Testis (tissue), 3 donors: ENCODE measurements around the gene TTLL9. TPM values are rescaled to one million over a fixed set of nuclear protein-coding genes. Genes with fewer than 3 reads are reported as not detected.
A peak's percentile ranks its signal among the peaks of the same experiment; 100 is the strongest.

Experiments
- DNase-seq: peaks from one replicate; pipeline ENCODE4 v3.0.0-alpha.2; 2019
- H3K27ac ChIP-seq, 2 donors: fragments of 200-600 bp; sonication (generic); one replicate each; pipeline ENCODE4 v1.5.1; 2019
- H3K27me3 ChIP-seq: fragments of 200-600 bp; sonication (generic); one replicate; pipeline ENCODE4 v1.5.1; 2019
- H3K36me3 ChIP-seq: fragments of 200-600 bp; sonication (generic); one replicate; pipeline ENCODE4 v1.5.1; 2017; ENCODE audit warnings: low read depth; ENCODE audit errors: missing control alignments
- H3K4me1 ChIP-seq: fragments of 200-600 bp; sonication (generic); one replicate; pipeline ENCODE4 v1.5.1; 2019
- H3K4me3 ChIP-seq, 2 donors: fragments of 200-600 bp; sonication (generic); one replicate each; pipeline ENCODE4 v1.5.1; 2017 to 2019
- H3K9me3 ChIP-seq: fragments of 200-600 bp; sonication (generic); one replicate; pipeline ENCODE4 v1.5.1; 2017
- CTCF ChIP-seq, 3 experiments: fragments of 450-650 bp in 2 of 3; fragments of 200-600 bp in 1 of 3; sonication (generic) in 1 of 3; IDR thresholded peaks; one replicate each; pipeline ENCODE4 v1.5.1; 2016 to 2019; ENCODE audit warnings: antibody characterized with exemption in 3 of 3, mild to moderate bottlenecking in 2 of 3, moderate library complexity in 1 of 3
- POLR2A ChIP-seq: fragments of 450-650 bp; IDR thresholded peaks from one replicate; pipeline ENCODE4 v1.6.1; 2017; ENCODE audit warnings: antibody characterized with exemption, mild to moderate bottlenecking, moderate library complexity
- WGBS, 2 donors: methylation state at CpG; one replicate each; pipeline ENCODE4 v1.1.5; 2018; 5-methylcytosine and 5-hydroxymethylcytosine counted together
- intact Hi-C: fragments of 100-400 bp; cut with DNase I; formaldehyde crosslinking; loops from one replicate; pipeline ENCODE4 v1.15.1; 2023; ENCODE audit warnings: low total_unique reads
- polyA plus RNA-seq: library from polyadenylated mRNA; stranded (reverse); fragments of 350-450 nt; fragmentation: Illumina TruSeq; extraction: RNeasy Lipid Tissue Mini Kit (QIAGEN cat#74804); gene quantifications from one replicate; pipeline ENCODE4 v1.2.3, GENCODE V29; 2014; ENCODE audit warnings: low read depth, low replicate concordance; ENCODE audit not compliant: insufficient read depth
- total RNA-seq, 2 donors: library from RNA; depleted of rRNA; stranded (reverse); fragments of >200 nt; gene quantifications; one replicate each; pipeline ENCODE4 v1.2.3, GENCODE V29; 2016

TTLL9 gene
- total and polyA plus RNA-seq, 3 donors from 2014 or later: 8.7 to 32.7 (median 19.1) TPM

- intact Hi-C loops: loop anchor here (5.0 kb wide), 1 partner anchor 83 kb away; the partner anchor contains the start of gene PDRG1
- peak overlapping the region; percentile 40 to 84 for H3K27ac ChIP-seq
- WGBS, 2 donors: 5 to 17% methylated on average over 1 of the region's 1 CpG
- H3K27me3 ChIP-seq: no peaks in the 10 kb centered on the region
- H3K36me3 ChIP-seq: no peaks in the 10 kb centered on the region
- H3K4me1 ChIP-seq: peaks cover 26% of the 10 kb centered on the region
- no peak for TF ChIP-seq CTCF (IDR thresholded peaks at IDR 0.05)
- no peak for DNase-seq
- H3K4me3 ChIP-seq: peak overlapping the region; percentile 72 to 81
- no peaks in the 10 kb centered on the region for H3K9me3 ChIP-seq
These were observed 827 bp upstream of the TTLL9 start for GRCh38 chr20:31869673-31869941.

- Histone ChIP-seq H3K4me1 (peaks cover 18% of the 10 kb centered on the region), H3K27me3 (no peaks in the 10 kb centered on the region), H3K9me3 (no peaks in the 10 kb centered on the region), H3K36me3 (no peaks in the 10 kb centered on the region), H3K27ac (peak overlapping the region; percentile 40 to 84), H3K4me3 (peak overlapping the region; percentile 72 to 81)
- no peak for DNase-seq
- TF ChIP-seq CTCF (IDR thresholded peaks at IDR 0.05) (no peak), POLR2A (no peak)
- 7 to 13% methylated on average over 6 to 17 of the region's 24 CpGs for WGBS, 2 donors
- intact Hi-C loops: no loop called here
These were observed 538 bp downstream of the TTLL9 start for GRCh38 chr20:31870726-31871617.

- Histone ChIP-seq H3K9me3 (no peaks in the 10 kb centered on the region), H3K4me3 (no peak overlapping the region), H3K36me3 (no peaks in the 10 kb centered on the region), H3K27ac (no peak overlapping the region), H3K27me3 (no peaks in the 10 kb centered on the region), H3K4me1 (peaks cover 18% of the 10 kb centered on the region)
- 91 to 92% methylated on average over 1 of the region's 1 CpG for WGBS, 2 donors
- DNase-seq: no peak
- TF ChIP-seq POLR2A: no peak
- TF ChIP-seq CTCF (IDR thresholded peaks at IDR 0.05): no peak
- intact Hi-C loops: no loop called here
These were observed 1.2 kb downstream of the TTLL9 start for GRCh38 chr20:31871618-31871954.

GRCh38 chr20:31872406-31872805 is 2.0 kb downstream of the TTLL9 start:
- no peaks in the 10 kb centered on the region for H3K36me3 ChIP-seq
- H3K27ac ChIP-seq: no peak overlapping the region
- intact Hi-C loops: no loop called here
- DNase-seq: no peak
- H3K27me3 ChIP-seq: no peaks in the 10 kb centered on the region
- H3K4me3 ChIP-seq: no peak overlapping the region
- H3K4me1 ChIP-seq: peaks cover 18% of the 10 kb centered on the region
- WGBS, 2 donors: 80 to 87% methylated on average over 6 of the region's 6 CpGs
- H3K9me3 ChIP-seq: no peaks in the 10 kb centered on the region
- TF ChIP-seq POLR2A: no peak
- TF ChIP-seq CTCF (IDR thresholded peaks at IDR 0.05): no peak

GRCh38 chr20:31875671-31876070 is 5.2 kb downstream of the TTLL9 start:
- H3K27me3 ChIP-seq: no peaks in the 10 kb centered on the region
- no peaks in the 10 kb centered on the region for H3K36me3 ChIP-seq
- no peaks in the 10 kb centered on the region for H3K9me3 ChIP-seq
- no peak for DNase-seq
- no peak overlapping the region for H3K4me3 ChIP-seq
- intact Hi-C loops: no loop called here
- peaks cover 6% of the 10 kb centered on the region for H3K4me1 ChIP-seq
- 77 to 86% methylated on average over 2 of the region's 2 CpGs for WGBS, 2 donors
- no peak overlapping the region for H3K27ac ChIP-seq
- TF ChIP-seq POLR2A: no peak
- no peak for TF ChIP-seq CTCF (IDR thresholded peaks at IDR 0.05)
